Astrocyte of the cerebellum (primary cell): ENCODE results near the gene KSR2.

Experiments
- DNase-seq: peaks from one replicate; pipeline ENCODE4 v3.0.0-alpha.2; 2011; ENCODE audit warnings: low read depth
- H3K4me3 ChIP-seq: 2 replicates; pipeline ENCODE4 v1.5.1; 2011; ENCODE audit warnings: mild to moderate bottlenecking, low read depth, low read length, moderate library complexity
- in situ Hi-C: cut with HindIII; loops from 2 replicates; pipeline ENCODE4 v1.10.0; 2017; ENCODE audit warnings: low sequenced_read_pairs
- TF ChIP-seq, protein P1 (sequence below): IDR thresholded peaks from 2 replicates; pipeline ENCODE4 v1.5.1; 2012; ENCODE audit warnings: low read length, low read depth, moderate library complexity, mild to moderate bottlenecking; ENCODE audit errors: missing control alignments

The KSR2 gene

DNA sequence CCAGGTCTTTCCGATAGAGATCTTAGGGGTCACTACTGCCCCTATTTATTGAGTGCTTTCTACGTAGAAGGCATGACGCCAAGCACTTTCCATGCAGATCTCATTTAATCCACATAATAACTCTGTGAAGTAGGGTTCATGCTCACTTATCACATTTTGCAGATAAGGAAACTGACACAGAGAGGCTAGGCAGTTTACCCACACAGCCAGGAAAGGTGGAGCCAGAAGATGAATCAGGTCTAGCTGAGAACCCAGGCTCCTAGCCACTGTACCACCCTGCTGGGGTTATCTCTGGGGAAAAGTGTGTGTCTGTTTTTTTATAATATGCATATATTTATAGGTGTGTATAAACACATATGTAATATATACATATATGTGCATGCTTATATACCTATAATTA lies 83.6 kb downstream of the KSR2 start:
- no peak overlapping the region for H3K4me3 ChIP-seq
- DNase-seq: no peak
- TF ChIP-seq, protein P1, sequence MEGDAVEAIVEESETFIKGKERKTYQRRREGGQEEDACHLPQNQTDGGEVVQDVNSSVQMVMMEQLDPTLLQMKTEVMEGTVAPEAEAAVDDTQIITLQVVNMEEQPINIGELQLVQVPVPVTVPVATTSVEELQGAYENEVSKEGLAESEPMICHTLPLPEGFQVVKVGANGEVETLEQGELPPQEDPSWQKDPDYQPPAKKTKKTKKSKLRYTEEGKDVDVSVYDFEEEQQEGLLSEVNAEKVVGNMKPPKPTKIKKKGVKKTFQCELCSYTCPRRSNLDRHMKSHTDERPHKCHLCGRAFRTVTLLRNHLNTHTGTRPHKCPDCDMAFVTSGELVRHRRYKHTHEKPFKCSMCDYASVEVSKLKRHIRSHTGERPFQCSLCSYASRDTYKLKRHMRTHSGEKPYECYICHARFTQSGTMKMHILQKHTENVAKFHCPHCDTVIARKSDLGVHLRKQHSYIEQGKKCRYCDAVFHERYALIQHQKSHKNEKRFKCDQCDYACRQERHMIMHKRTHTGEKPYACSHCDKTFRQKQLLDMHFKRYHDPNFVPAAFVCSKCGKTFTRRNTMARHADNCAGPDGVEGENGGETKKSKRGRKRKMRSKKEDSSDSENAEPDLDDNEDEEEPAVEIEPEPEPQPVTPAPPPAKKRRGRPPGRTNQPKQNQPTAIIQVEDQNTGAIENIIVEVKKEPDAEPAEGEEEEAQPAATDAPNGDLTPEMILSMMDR: no peak
- in situ Hi-C loops: no loop called here

GRCh38 chr12:117884161-117884560 lies 84.6 kb downstream of the KSR2 start:
- TF ChIP-seq, protein P1: no peak
- no peak for DNase-seq
- H3K4me3 ChIP-seq: no peak overlapping the region
- in situ Hi-C loops: no loop called here

- no peak for DNase-seq
- in situ Hi-C loops: no loop called here
- H3K4me3 ChIP-seq: no peak overlapping the region
- TF ChIP-seq, protein P1: no peak
Measured at GRCh38 chr12:117882603-117883184, 86.1 kb downstream of the KSR2 start.

- no peak for DNase-seq
- no peak overlapping the region for H3K4me3 ChIP-seq
- in situ Hi-C loops: no loop called here
- TF ChIP-seq, protein P1: no peak
Measured at GRCh38 chr12:117882181-117882580, 86.6 kb downstream of the KSR2 start.

DNA sequence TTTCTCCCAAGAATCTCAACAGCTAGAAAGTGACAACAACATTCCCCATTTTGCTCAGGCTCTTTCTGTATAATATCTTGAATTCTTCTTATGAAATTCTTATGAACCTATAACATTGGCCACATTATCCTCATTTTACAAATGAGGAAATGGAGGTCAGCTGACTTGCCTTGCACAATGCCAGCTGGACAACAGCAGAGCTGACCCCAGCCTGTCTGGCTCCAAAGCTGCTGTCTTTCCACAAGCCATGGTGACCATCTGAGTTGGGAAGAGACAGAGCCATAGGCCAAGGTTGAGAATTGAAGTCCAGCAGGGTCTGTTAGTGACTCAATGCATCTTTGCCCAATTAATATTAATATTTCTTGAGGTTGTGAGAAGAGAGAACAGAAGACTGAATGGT lies 87.3 kb downstream of the KSR2 start:
- TF ChIP-seq, protein P1: no peak
- in situ Hi-C loops: no loop called here
- H3K4me3 ChIP-seq: no peak overlapping the region
- no peak for DNase-seq

DNA sequence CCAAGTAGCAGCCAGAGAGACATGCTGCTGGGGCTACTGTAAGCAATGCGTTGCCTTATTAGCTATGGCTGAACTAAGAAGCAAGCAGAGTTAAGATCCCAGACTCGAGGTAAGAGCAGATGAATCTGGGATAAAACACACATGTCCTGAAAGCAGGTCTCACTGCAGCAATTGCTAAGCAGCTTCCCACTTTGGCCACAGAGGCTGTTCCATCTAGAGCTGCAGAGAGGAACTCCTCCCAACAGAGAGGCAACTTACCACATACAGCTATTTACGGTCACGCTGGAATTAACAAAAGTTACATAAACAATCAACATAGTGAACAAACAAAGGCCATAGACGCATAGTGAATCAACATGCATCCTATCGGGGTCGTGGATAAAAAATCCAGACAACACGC lies 90.2 kb downstream of the KSR2 start:
- no peak for DNase-seq
- TF ChIP-seq, protein P1: no peak
- no peak overlapping the region for H3K4me3 ChIP-seq
- in situ Hi-C loops: no loop called here
